ENCODE data around the gene TMEM134.
"Not testable (repeated sequence)": the region's sequence is repeated elsewhere in the genome, so short reads cannot be mapped to it uniquely, and the experiment has no call there.

The TMEM134 gene

GRCh38 chr11:67466962-67467771 lies 1.9 kb downstream of the TMEM134 start:
- DNase-seq: no peak
- in situ Hi-C loops (cut with HindIII; ENCODE audit: low pct_ligation_motif_present, low pct_unique_long_range_greater_than_20kb, low sequenced_read_pairs): no loop called here

GRCh38 chr11:67466367-67466766 lies 2.7 kb downstream of the TMEM134 start:
- in situ Hi-C loops (cut with HindIII; ENCODE audit: low pct_ligation_motif_present, low pct_unique_long_range_greater_than_20kb, low sequenced_read_pairs): no loop called here
- no peak for DNase-seq

GRCh38 chr11:67465530-67465929 lies 3.5 kb downstream of the TMEM134 start:
- in situ Hi-C loops (cut with HindIII; ENCODE audit: low pct_ligation_motif_present, low pct_unique_long_range_greater_than_20kb, low sequenced_read_pairs); DNase-seq: not testable (repeated sequence)

- no peak for DNase-seq
- in situ Hi-C loops (cut with HindIII; ENCODE audit: low pct_ligation_motif_present, low pct_unique_long_range_greater_than_20kb, low sequenced_read_pairs): no loop called here
Observed at GRCh38 chr11:67465189-67465510, 3.9 kb downstream of the TMEM134 start.

GRCh38 chr11:67464411-67465188 lies 4.5 kb downstream of the TMEM134 start:
- in situ Hi-C loops (cut with HindIII; ENCODE audit: low pct_ligation_motif_present, low pct_unique_long_range_greater_than_20kb, low sequenced_read_pairs): no loop called here
- DNase-seq: peak; percentile 88

GRCh38 chr11:67463680-67464410 lies 5.2 kb downstream of the TMEM134 start:
- in situ Hi-C loops (cut with HindIII; ENCODE audit: low pct_ligation_motif_present, low pct_unique_long_range_greater_than_20kb, low sequenced_read_pairs): no loop called here
- DNase-seq: peak; percentile 65

GRCh38 chr11:67463186-67463585 lies 5.9 kb downstream of the TMEM134 start:
- no peak for DNase-seq
- in situ Hi-C loops (cut with HindIII; ENCODE audit: low pct_ligation_motif_present, low pct_unique_long_range_greater_than_20kb, low sequenced_read_pairs): no loop called here

GRCh38 chr11:67458266-67458665 lies 10.8 kb downstream of the TMEM134 start:
- DNase-seq: no peak
- in situ Hi-C loops (cut with HindIII; ENCODE audit: low pct_ligation_motif_present, low pct_unique_long_range_greater_than_20kb, low sequenced_read_pairs): no loop called here

- in situ Hi-C loops (cut with HindIII; ENCODE audit: low pct_ligation_motif_present, low pct_unique_long_range_greater_than_20kb, low sequenced_read_pairs): no loop called here
- DNase-seq: no peak
Observed at GRCh38 chr11:67457453-67457852, 11.6 kb downstream of the TMEM134 start.

GRCh38 chr11:67456068-67456705 lies 12.9 kb downstream of the TMEM134 start:
- in situ Hi-C loops (cut with HindIII; ENCODE audit: low pct_ligation_motif_present, low pct_unique_long_range_greater_than_20kb, low sequenced_read_pairs): no loop called here

GRCh38 chr11:67455054-67455453 lies 14.0 kb downstream of the TMEM134 start, which contains the start of gene CABP4:
CABP4 (plus strand) TSS chr11:67455354; CDS start chr11:67455424, 70 bp downstream.
- in situ Hi-C loops (cut with HindIII; ENCODE audit: low pct_ligation_motif_present, low pct_unique_long_range_greater_than_20kb, low sequenced_read_pairs): no loop called here
- no peak for DNase-seq

More at GRCh38 chr11:67456068-67456705, 12.9 kb downstream of the TMEM134 start:
- DNase-seq: no peak

- no peak for DNase-seq
- in situ Hi-C loops (cut with HindIII; ENCODE audit: low pct_ligation_motif_present, low pct_unique_long_range_greater_than_20kb, low sequenced_read_pairs): no loop called here
Observed at GRCh38 chr11:67453816-67454732, 15.0 kb downstream of the TMEM134 start.

GRCh38 chr11:67452141-67452952 lies 16.7 kb downstream of the TMEM134 start, which contains the start of gene GPR152:
GPR152 (minus strand) TSS chr11:67452729; CDS start chr11:67452724, 5 bp downstream.
- in situ Hi-C loops (cut with HindIII; ENCODE audit: low pct_ligation_motif_present, low pct_unique_long_range_greater_than_20kb, low sequenced_read_pairs): no loop called here
- no peak for DNase-seq

GRCh38 chr11:67451658-67451976 lies 17.4 kb downstream of the TMEM134 start:
- in situ Hi-C loops (cut with HindIII; ENCODE audit: low pct_ligation_motif_present, low pct_unique_long_range_greater_than_20kb, low sequenced_read_pairs): no loop called here
- no peak for DNase-seq

- in situ Hi-C loops (cut with HindIII; ENCODE audit: low pct_ligation_motif_present, low pct_unique_long_range_greater_than_20kb, low sequenced_read_pairs): no loop called here
- no peak for DNase-seq
Observed at GRCh38 chr11:67450796-67451657, 18.0 kb downstream of the TMEM134 start.

All from ACHN (cell line).